Fibroblast of lung (primary cell): ENCODE measurements around the gene RNF115. TPM values are rescaled to one million over a fixed set of nuclear protein-coding genes. Genes with fewer than 3 reads are reported as not detected.

Experiments used
- DNase-seq, 2 donors: peaks; one replicate each; pipeline versions ENCODE4 v3.0.0 to v3.0.0-alpha.2; 2010; ENCODE audit warnings: low read depth in 2 of 2
- H2AFZ ChIP-seq: 2 replicates; pipeline ENCODE4 v1.5.1; 2012; ENCODE audit warnings: low read length, control low read depth, inconsistent platforms
- H3K27ac ChIP-seq: 2 replicates; pipeline ENCODE4 v1.5.1; 2011; ENCODE audit warnings: low read length, control low read depth; ENCODE audit not compliant: insufficient read depth
- H3K27me3 ChIP-seq: 2 replicates; pipeline ENCODE4 v1.5.1; 2011; ENCODE audit warnings: mild to moderate bottlenecking, low read length; ENCODE audit not compliant: control insufficient read depth, insufficient read depth
- H3K36me3 ChIP-seq: 2 replicates; pipeline ENCODE4 v1.5.1; 2011; ENCODE audit warnings: low read length; ENCODE audit not compliant: control insufficient read depth, insufficient read depth
- H3K4me1 ChIP-seq: 2 replicates; pipeline ENCODE4 v1.5.1; 2011; ENCODE audit warnings: low read length; ENCODE audit not compliant: control insufficient read depth, insufficient read depth; ENCODE audit errors: extremely low read depth
- H3K4me2 ChIP-seq: 2 replicates; pipeline ENCODE4 v1.5.1; 2011; ENCODE audit warnings: low read length, control low read depth; ENCODE audit not compliant: insufficient read depth; ENCODE audit errors: extremely low read depth
- H3K4me3 ChIP-seq, 4 experiments: fragments of 200-600 bp in 1 of 4; sonication (generic) in 1 of 4; replicated peaks in 1 of 4; 2 replicates each; pipeline ENCODE4 v1.5.1; 2011 to 2016; ENCODE audit warnings: low read length in 4 of 4, low read depth in 3 of 4, mild to moderate bottlenecking in 3 of 4, control low read depth in 2 of 4, inconsistent platforms in 1 of 4, mixed read lengths in 1 of 4; ENCODE audit not compliant: insufficient read depth in 1 of 4; ENCODE audit errors: control extremely low read depth in 1 of 4
- H3K79me2 ChIP-seq: 2 replicates; pipeline ENCODE4 v1.5.1; 2012; ENCODE audit warnings: mild to moderate bottlenecking, low read length, inconsistent platforms; ENCODE audit not compliant: control insufficient read depth, insufficient read depth
- H3K9ac ChIP-seq: 2 replicates; pipeline ENCODE4 v1.5.1; 2011; ENCODE audit warnings: mild to moderate bottlenecking, low read length, control low read depth; ENCODE audit not compliant: insufficient read depth
- H3K9me3 ChIP-seq: 2 replicates; pipeline ENCODE4 v1.5.1; 2012; ENCODE audit warnings: low read depth, low read length; ENCODE audit not compliant: control insufficient read depth, insufficient read depth
- H4K20me1 ChIP-seq: 2 replicates; pipeline ENCODE4 v1.5.1; 2011; ENCODE audit warnings: low read length; ENCODE audit not compliant: control insufficient read depth, insufficient read depth; ENCODE audit errors: extremely low read depth
- CTCF ChIP-seq, 2 donors: IDR thresholded peaks in 1 of 2; conservative IDR thresholded peaks in 1 of 2; 1 replicate in 1 of 2; 2 replicates in 1 of 2; pipeline ENCODE4 v1.5.1; 2011 to 2012; ENCODE audit warnings: low read length in 2 of 2, control low read depth in 1 of 2, inconsistent platforms in 1 of 2, low read depth in 1 of 2, mild to moderate bottlenecking in 1 of 2
- EZH2 ChIP-seq: IDR thresholded peaks from 2 replicates; pipeline ENCODE4 v1.5.1; 2012; ENCODE audit warnings: low read length, control low read depth, mild to moderate bottlenecking; ENCODE audit errors: missing control alignments
- polyA plus RNA-seq, 2 donors: library from polyadenylated mRNA; depleted of rRNA in 1 of 2; stranded (reverse) in 1 of 2; unstranded in 1 of 2; fragments of >200 nt; gene quantifications; 2 replicates each; pipeline ENCODE4 v1.2.1, GENCODE V29; 2011 to 2012; ENCODE audit warnings: missing spikeins in 1 of 2
- total RNA-seq: library from RNA; depleted of rRNA; stranded (reverse); fragments of >200 nt; gene quantifications from 2 replicates; pipeline ENCODE4 v1.2.1, GENCODE V29; 2014

Gene RNF115
- total and polyA plus RNA-seq, 2 donors (not counting 1 experiment from before 2014, with no cell fraction given): 16.2 to 19.8 TPM

DNA sequence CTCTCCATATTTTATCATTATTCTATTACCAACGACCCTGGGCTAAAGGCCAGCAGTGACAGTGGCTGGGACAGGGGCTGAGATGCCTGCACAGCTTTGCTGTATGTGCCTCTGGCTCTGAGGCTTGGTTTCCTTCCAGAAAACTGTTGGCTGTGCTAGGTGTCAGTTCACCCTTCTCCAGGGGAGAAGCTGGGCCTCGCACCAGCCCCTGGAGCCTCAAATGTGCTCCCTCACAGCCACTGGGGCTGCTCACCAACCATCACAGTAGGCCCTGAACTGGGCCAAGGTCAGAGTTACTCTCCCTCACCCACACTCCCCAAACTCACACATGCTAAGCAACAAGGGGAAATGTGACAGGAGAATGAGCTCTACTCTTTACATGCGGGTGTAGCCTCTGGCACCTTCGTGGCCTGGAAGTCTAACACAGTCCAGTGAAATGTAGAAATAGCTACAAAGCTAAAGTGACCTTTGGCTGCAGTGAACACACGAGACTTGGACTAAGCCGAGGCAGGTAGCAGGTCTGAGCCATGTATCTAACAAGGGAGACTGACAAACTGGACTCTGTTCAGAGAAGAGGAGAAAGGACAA, 109.3 kb downstream of the RNF115 start:
- Histone ChIP-seq H3K9ac (no peak overlapping the region), H3K27me3 (no peaks in the 10 kb centered on the region), H3K9me3 (no peaks in the 10 kb centered on the region), H2AFZ (no peak overlapping the region), H3K36me3 (no peaks in the 10 kb centered on the region), H3K4me1 (no peaks in the 10 kb centered on the region), H3K4me3 (no peak overlapping the region), H4K20me1 (no peaks in the 10 kb centered on the region), H3K27ac (no peak overlapping the region), H3K4me2 (no peak overlapping the region), H3K79me2 (no peaks in the 10 kb centered on the region)
- TF ChIP-seq CTCF (conservative IDR thresholded peaks at IDR 0.05 in 1 of 2, IDR thresholded peaks at IDR 0.05 in 1 of 2; ENCODE audit: low read depth in 1 of 2, low read length in 2 of 2) (no peak), EZH2 (no peak)
- no peak for DNase-seq

DNA sequence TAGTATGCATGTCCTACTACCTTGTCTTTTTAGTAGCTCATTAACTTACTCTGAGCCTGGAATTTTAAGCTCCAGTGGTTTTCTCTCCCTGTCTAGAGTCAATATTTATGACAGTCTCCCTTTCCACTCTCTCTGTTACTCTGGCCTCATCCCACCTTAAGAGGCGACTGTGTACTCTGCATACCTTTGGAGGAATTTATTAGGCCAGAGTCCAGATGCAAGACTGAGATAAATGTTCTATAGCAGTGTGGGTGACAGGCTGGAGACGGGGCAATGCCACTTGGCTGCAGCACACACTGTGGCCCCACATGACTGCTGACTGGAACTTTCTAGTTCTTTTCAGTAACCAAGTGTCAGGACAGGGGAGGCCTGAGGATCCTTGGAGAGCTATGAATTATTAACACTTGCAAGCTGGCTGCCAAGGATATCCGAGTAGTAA, 112.7 kb downstream of the RNF115 start:
- DNase-seq: no peak
- TF ChIP-seq CTCF (conservative IDR thresholded peaks at IDR 0.05 in 1 of 2, IDR thresholded peaks at IDR 0.05 in 1 of 2; ENCODE audit: low read depth in 1 of 2, low read length in 2 of 2) (no peak), EZH2 (no peak)
- no peaks in the 10 kb centered on the region for H3K27me3 ChIP-seq
- H3K27ac ChIP-seq: no peak overlapping the region
- H3K9ac ChIP-seq: no peak overlapping the region
- H3K4me2 ChIP-seq: no peak overlapping the region
- no peak overlapping the region for H3K4me3 ChIP-seq
- H4K20me1 ChIP-seq: no peaks in the 10 kb centered on the region
- no peaks in the 10 kb centered on the region for H3K9me3 ChIP-seq
- no peaks in the 10 kb centered on the region for H3K36me3 ChIP-seq
- no peaks in the 10 kb centered on the region for H3K4me1 ChIP-seq
- H2AFZ ChIP-seq: no peak overlapping the region
- H3K79me2 ChIP-seq: no peaks in the 10 kb centered on the region

DNA sequence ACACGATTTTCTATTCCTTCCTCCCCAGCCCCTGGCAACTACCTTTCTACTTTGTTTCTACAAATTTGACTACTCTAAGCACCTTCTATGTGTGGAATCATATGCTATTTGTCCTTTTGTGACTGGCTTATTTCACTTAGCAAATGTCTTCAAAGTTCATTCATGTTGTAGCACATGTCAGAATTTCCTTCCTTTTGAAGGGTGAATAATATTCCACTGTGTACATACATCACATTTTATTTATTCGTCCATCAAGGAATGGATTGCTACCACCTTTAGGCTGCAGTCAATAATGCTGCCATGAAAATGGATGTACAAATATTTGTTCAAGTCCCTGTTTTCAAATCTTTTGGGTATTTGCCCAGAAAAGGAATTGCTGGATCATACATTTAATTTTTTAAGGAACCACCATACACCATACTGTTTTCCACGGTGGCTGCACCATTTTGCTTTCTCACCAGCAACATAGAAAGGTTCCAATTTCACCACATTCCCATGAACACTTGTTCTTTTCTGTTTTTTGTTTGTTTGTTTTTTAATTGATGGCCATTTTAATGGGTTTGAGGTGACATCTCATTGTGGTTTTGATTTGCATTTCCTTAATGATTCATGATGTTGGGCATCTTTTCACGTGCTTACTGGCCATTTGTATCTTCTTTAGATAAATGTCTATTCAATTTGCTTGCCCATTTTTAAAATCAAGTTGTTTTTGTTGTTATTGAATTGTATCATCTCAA, 113.4 kb downstream of the RNF115 start:
- Histone ChIP-seq H3K79me2 (no peaks in the 10 kb centered on the region), H3K36me3 (no peaks in the 10 kb centered on the region), H3K27ac (no peak overlapping the region), H3K9me3 (no peaks in the 10 kb centered on the region), H3K4me2 (no peak overlapping the region), H2AFZ (no peak overlapping the region), H4K20me1 (no peaks in the 10 kb centered on the region), H3K4me3 (no peak overlapping the region), H3K9ac (no peak overlapping the region), H3K27me3 (no peaks in the 10 kb centered on the region), H3K4me1 (no peaks in the 10 kb centered on the region)
- DNase-seq: no peak
- TF ChIP-seq EZH2 (no peak), CTCF (conservative IDR thresholded peaks at IDR 0.05 in 1 of 2, IDR thresholded peaks at IDR 0.05 in 1 of 2; ENCODE audit: low read depth in 1 of 2, low read length in 2 of 2) (no peak)
